HEK293 (cell line): Measurements from ENCODE around the gene GLCE.

Experiments used
- BCL11A ChIP-seq: fragments of 450-650 bp; formaldehyde crosslinking; IDR thresholded peaks from 2 replicates; pipeline ENCODE4 v1.5.1; 2016; ENCODE audit warnings: low read depth, missing biosample characterization, missing genetic modification characterization
- CTCF ChIP-seq: fragments of 450-650 bp; formaldehyde crosslinking; IDR thresholded peaks from 2 replicates; pipeline ENCODE4 v1.5.1; 2016; ENCODE audit warnings: missing biosample characterization, missing genetic modification characterization
- SP7 ChIP-seq: fragments of 450-650 bp; formaldehyde crosslinking; IDR thresholded peaks from 2 replicates; pipeline ENCODE4 v1.5.1; 2016; ENCODE audit warnings: missing biosample characterization, missing genetic modification characterization
- YY1 ChIP-seq: fragments of 450-650 bp; formaldehyde crosslinking; IDR thresholded peaks from 2 replicates; pipeline ENCODE4 v1.5.1; 2018; ENCODE audit warnings: missing biosample characterization, missing genetic modification characterization
- ZBTB7A ChIP-seq: fragments of 450-650 bp; formaldehyde crosslinking; IDR thresholded peaks from 2 replicates; pipeline ENCODE4 v1.5.1; 2016; ENCODE audit warnings: low read depth, missing biosample characterization, missing genetic modification characterization
- ZNF776 ChIP-seq: fragments of 450-650 bp; formaldehyde crosslinking; IDR thresholded peaks from 2 replicates; pipeline ENCODE4 v1.5.0; 2017; ENCODE audit warnings: missing biosample characterization, missing genetic modification characterization, borderline replicate concordance
- TF ChIP-seq, protein P1 (sequence below): fragments of 450-650 bp; formaldehyde crosslinking; IDR thresholded peaks from 2 replicates; pipeline ENCODE4 v1.5.1; 2017; ENCODE audit warnings: missing biosample characterization, mild to moderate bottlenecking, missing genetic modification characterization, moderate library complexity

DNA sequence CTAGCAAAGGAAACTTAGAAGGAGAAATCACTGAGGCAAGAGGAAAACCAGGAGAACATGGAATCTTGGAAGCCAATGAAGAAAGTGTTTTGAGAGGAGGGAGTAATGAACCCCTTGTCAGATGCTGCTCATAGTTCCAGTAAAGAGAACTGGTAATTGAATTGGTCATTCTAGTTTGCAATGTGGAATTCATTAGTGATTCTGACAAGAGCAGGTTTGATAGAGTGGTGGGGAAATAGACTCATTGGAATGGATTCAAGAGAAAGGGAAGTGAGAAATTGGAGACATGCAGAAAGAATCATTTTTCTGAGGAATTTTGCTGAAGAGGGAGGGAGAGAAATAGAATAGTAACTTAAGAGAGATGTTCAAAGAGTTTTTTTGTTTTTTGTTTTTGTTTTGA lies 21.0 kb downstream of the GLCE start:
- TF ChIP-seq SP7 (tag by site-specific recombination): no peak
- no peak for TF ChIP-seq CTCF (tag by site-specific recombination)
- no peak for TF ChIP-seq ZBTB7A
- TF ChIP-seq, protein P1, sequence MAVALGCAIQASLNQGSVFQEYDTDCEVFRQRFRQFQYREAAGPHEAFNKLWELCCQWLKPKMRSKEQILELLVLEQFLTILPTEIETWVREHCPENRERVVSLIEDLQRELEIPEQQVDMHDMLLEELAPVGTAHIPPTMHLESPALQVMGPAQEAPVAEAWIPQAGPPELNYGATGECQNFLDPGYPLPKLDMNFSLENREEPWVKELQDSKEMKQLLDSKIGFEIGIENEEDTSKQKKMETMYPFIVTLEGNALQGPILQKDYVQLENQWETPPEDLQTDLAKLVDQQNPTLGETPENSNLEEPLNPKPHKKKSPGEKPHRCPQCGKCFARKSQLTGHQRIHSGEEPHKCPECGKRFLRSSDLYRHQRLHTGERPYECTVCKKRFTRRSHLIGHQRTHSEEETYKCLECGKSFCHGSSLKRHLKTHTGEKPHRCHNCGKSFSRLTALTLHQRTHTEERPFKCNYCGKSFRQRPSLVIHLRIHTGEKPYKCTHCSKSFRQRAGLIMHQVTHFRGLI (tag by site-specific recombination): no peak
- no peak for TF ChIP-seq ZNF776 (tag by site-specific recombination)
- no peak for TF ChIP-seq YY1 (tag by site-specific recombination)
- no peak for TF ChIP-seq BCL11A (tag by site-specific recombination)
